Activated CD8-positive, alpha-beta memory T cell treated with anti-CD3 and anti-CD28 coated beads for 36 hours (primary cell): ENCODE data around the gene CD82. TPM values are rescaled to one million over a fixed set of nuclear protein-coding genes. Genes with fewer than 3 reads are reported as not detected.

Source experiments
- CTCF ChIA-PET: fragments of 350-600 bp; sonication (Branson Sonifier 250); formaldehyde crosslinking; loops from one replicate; lab custom pipeline; 2021; ENCODE audit warnings: antibody characterized with exemption; lab: Charles Lee
- POLR2A ChIA-PET: fragments of 350-600 bp; sonication (Branson Sonifier 250); formaldehyde crosslinking; loops from one replicate; lab custom pipeline; 2021; ENCODE audit warnings: antibody characterized with exemption; lab: Charles Lee
- total RNA-seq, 2 experiments: library from RNA; stranded (reverse); gene quantifications; one replicate each; pipeline ENCODE4 v1.2.3, GENCODE V29; 2021

The CD82 gene
- total RNA-seq, 2 experiments from 2014 or later: 393 to 424 TPM

- ChIA-PET POLR2A (no interaction called here), CTCF (interaction anchor here (1.1 to 14.6 kb wide), 3 partner anchors 30 to 60 kb away, joined by 3 to 271 read pairs (median 9); partner anchors contain the start of gene CD82)
Observed at GRCh38 chr11:44618561-44619425, 53.3 kb downstream of the CD82 start.

GRCh38 chr11:44620328-44620725 is 54.9 kb downstream of the CD82 start:
- CTCF ChIA-PET: interaction anchor here (0.9 to 14.6 kb wide), 7 partner anchors 8 to 307 kb away, joined by 3 to 271 read pairs (median 4); partner anchors contain the start of gene CD82
- POLR2A ChIA-PET: no interaction called here

GRCh38 chr11:44621140-44621681 is 55.7 kb downstream of the CD82 start:
- ChIA-PET POLR2A (no interaction called here), CTCF (interaction anchor here (0.6 to 14.6 kb wide), 9 partner anchors 9 to 306 kb away, joined by 3 to 271 read pairs (median 4); partner anchors contain the start of gene CD82)

- ChIA-PET CTCF (interaction anchor here (0.6 to 14.6 kb wide), 8 partner anchors 9 to 290 kb away, joined by 3 to 271 read pairs (median 4); partner anchors contain the start of gene CD82), POLR2A (no interaction called here)
Observed at GRCh38 chr11:44621784-44622183, 56.3 kb downstream of the CD82 start.

- ChIA-PET POLR2A (no interaction called here), CTCF (interaction anchor here (0.6 to 14.6 kb wide), 6 partner anchors 10 to 289 kb away, joined by 3 to 271 read pairs (median 5); partner anchors contain the start of gene CD82)
Observed at GRCh38 chr11:44622190-44622650, 56.8 kb downstream of the CD82 start.

GRCh38 chr11:44622721-44623258 is 57.3 kb downstream of the CD82 start:
- POLR2A ChIA-PET: no interaction called here
- CTCF ChIA-PET: interaction anchor here (1.2 to 14.6 kb wide), 3 partner anchors 26 to 289 kb away, joined by 3 to 271 read pairs (median 9); partner anchors contain the start of gene CD82

DNA sequence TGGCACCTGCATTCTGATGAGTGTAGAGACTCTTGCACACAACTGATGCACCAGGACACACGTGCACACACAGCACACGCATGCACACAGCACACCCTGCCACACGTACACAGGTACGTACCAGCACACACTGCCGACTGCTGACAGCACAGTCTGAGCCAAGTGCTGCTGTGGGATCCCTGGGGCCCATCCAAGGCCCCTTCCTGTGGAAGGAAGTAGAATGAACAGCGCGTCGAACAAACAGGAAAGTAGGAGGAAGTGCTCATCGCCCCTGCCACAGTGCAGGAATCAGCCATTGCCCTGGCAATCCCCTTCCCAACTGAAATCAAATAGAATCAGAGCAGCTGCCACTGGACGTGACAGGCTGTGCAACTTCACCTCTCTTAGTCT is 57.9 kb downstream of the CD82 start:
- ChIA-PET CTCF (interaction anchor here (3.1 kb wide), 1 partner anchor 288 kb away, joined by 9 read pairs; no protein-coding TSS in a partner anchor), POLR2A (no interaction called here)

GRCh38 chr11:44623731-44624491 is 58.4 kb downstream of the CD82 start:
- ChIA-PET POLR2A (no interaction called here), CTCF (interaction anchor here (1.8 kb wide), 1 partner anchor 288 kb away, joined by 4 read pairs; no protein-coding TSS in a partner anchor)

DNA sequence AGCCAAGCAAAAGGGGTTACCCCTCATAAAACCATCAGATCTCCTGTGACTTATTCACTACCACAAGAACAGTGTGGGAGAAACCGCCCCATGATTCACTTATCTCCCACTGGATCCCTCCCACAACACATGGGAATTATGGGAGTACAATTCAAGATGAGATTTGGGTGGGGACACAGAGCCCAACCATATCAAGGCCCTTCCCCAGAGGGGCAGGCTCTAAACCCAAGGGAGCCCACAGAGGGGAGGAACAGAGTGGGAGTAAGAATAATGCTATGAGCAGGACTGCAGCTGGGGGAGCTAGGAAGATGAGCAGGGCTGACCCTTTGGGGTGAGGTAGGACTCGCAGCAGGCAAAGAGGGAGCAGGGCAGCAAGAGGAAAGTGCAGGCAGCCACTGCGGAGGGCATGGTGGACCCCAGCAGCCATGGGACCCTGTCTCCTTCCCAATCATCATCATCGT is 59.3 kb downstream of the CD82 start:
- ChIA-PET POLR2A (no interaction called here), CTCF (interaction anchor here (1.4 to 1.8 kb wide), 2 partner anchors 67 to 287 kb away, joined by 3 to 4 read pairs; no protein-coding TSS in a partner anchor)

- CTCF ChIA-PET: interaction anchor here (1.3 to 1.8 kb wide), 3 partner anchors 9 to 286 kb away, joined by 3 to 4 read pairs (median 4); no protein-coding TSS in a partner anchor
- POLR2A ChIA-PET: no interaction called here
Observed at GRCh38 chr11:44625759-44626523, 60.5 kb downstream of the CD82 start.

DNA sequence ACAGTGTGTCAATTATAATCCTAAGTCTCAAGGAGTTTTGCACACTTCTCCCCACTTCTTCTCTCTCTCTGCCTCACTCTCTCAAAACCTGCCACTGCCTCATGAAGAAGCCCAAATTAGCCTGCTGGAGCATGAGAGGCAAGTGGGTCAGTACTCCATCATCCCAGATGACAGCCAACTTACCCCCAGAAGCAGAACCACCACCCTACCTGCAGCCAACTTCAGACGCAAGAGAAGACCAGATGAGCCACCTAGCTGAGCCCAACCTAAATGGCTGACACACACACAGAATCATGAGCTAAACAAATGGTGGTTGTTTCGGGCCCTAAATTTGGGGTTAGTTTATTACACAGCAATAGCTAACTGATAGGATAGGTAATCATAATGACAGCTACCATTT is 61.2 kb downstream of the CD82 start:
- ChIA-PET CTCF (interaction anchor here (1.3 kb wide), 1 partner anchor 9 kb away, joined by 4 read pairs; no protein-coding TSS in a partner anchor), POLR2A (no interaction called here)

DNA sequence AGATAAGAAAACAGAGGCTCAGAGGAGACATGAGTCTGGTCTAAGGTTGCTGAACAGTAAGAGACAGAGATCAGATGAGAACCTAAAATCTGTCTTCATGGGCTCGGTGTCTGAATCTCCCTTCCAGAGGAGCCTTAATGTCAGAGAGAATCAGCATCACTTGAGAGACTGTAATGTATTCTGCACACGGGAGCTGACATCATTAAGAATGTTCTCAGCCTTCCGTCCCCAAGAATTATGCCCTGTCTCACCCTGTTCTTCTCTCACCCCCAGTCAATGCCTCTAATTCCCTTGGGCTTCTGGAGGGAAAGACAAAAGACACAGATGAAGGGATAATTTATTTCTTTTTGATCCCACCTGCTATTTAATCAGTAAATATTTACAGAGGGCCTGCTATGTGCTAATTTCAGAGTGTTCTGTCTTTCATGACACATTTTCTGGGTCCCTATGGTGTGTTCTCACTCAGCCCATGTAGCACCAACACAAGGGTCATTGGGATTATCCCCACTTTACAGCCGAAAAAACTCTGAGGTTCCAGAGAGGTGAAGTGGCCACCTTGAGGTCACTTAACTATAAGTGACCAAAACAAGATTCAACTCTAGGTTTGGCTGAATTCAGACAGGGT is 61.8 kb downstream of the CD82 start:
- ChIA-PET POLR2A (no interaction called here), CTCF (interaction anchor here (1.3 to 1.7 kb wide), 2 partner anchors 10 kb away, joined by 4 read pairs; no protein-coding TSS in a partner anchor)

DNA sequence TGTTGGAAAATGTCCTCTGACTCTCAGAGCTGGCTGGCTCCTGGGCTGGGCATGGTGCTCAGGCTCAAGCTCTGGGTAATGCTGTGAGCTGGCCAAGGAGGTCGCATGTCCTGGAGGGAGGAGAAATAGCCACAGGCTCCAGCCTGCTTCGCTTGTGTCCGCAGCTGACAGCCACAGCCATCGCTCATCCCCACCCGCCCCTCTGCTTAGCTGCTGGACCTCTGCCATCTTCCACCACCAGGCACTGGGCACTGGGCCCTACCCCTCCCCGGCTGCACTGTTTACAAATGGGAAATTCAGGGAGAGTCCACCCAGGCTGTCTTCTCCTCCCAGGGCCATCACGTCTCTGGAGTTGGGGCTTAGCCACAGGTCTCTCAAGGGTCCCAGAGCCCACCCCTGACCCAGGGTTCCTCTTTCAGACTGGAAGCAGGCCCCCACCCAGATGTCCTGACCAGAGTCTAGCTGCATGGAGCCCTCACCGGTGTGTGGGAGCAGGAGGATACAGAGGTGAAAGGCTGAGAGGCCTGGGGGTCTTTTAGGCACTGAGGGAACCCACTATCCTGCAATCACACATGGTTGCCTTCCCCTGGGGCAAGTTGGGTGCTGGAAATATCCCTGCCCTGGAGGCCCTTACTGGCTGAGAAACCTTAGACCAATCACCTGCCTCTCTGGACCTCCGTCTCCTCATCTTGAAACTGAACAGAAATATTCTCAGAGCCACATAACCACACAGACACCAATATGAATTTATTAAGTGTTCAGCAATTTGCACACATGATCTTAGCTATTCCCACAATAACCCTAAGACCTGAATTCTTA is 62.7 kb downstream of the CD82 start:
- CTCF ChIA-PET: interaction anchor here (1.7 kb wide), 1 partner anchor 11 kb away, joined by 4 read pairs; no protein-coding TSS in a partner anchor
- POLR2A ChIA-PET: interaction anchor here (0.6 kb wide), 1 partner anchor 221 kb away, joined by 4 read pairs; no protein-coding TSS in a partner anchor

DNA sequence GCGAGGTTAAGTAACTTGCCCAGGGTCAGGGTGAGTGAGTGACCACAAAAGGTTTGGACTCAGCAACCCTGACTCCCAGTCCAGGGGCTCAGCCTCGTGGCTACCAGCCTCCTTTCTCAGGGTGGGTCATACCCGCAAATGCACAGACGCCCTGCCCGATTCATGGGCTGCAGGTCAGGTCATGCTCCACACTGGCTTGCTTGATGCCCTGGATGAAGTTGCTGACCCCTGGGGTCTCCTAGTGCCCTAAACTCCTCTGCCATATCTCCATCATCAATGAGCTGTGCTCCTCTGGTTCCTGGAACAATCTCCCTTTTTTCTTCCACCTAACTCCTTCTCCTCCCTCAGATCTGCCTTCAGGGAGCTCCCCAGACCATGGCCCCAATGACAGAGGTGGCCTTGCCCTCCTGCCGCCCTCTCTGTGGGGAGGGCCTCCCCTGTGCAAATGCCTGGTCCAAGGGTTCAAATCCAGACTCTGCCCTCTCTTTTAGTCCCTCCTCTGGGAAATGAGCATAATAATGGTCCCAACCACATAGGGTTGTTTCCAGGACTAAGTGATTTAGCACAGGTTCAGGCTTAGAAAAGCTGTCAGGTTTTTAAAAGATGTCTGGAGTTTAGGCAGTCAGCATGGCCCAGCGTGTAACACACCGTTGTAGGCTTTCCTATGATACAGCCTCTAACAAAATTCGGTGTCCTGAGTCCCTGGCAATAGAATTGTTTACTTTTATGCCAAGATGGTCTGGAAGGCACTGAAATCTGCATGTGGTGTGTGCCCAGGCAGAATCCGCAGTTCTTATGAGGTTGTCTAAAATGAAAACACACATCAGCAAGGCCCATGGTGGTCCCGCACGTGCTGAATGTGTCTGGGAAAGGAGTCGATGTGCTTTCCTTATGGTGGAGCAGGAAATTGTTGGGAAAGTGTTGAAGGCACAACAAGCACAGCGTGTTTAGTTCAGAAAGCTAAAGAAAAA is 63.6 kb downstream of the CD82 start:
- ChIA-PET CTCF (interaction anchor here (1.7 kb wide), 1 partner anchor 12 kb away, joined by 4 read pairs; no protein-coding TSS in a partner anchor), POLR2A (interaction anchor here (0.6 kb wide), 1 partner anchor 220 kb away, joined by 4 read pairs; no protein-coding TSS in a partner anchor)

DNA sequence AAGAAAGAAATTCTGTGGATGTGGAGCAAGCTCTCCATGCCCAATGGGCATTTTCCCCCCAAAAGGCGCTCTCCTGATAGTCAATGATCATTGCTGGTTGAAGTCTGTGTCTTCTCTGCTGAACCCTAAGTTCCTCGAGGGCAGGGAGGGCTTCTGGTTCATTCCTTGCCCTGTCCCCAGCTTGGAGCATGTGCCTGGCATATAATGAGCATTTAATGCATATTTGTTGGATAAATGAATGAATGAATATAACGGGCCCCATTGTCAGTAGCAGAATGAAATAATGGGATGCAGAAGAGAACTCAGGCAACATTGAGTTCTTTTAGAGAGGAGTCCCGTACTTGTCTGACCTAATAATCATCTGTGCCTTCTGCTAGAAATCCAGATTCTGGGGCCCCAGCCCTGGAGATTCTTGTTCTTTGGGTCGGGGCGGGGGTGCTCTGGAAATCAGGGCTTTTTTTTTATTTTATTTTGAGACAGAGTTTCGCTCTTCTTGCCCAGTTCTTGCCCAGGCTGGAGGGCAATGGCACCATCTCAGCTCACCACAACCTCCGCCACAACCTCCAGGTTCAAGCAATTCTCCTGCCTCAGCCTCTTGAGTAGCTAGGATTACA is 64.4 kb downstream of the CD82 start:
- ChIA-PET CTCF (no interaction called here), POLR2A (no interaction called here)
